RCC 7860 (cell line): Measurements from ENCODE around the gene EAPP.
A peak's percentile ranks its signal among the peaks of the same experiment; 100 is the strongest.
"Not testable (repeated sequence)": the region's sequence is repeated elsewhere in the genome, so short reads cannot be mapped to it uniquely, and the experiment has no call there.

ENCODE experiments used
- DNase-seq: peaks from one replicate; pipeline ENCODE4 v3.0.0-alpha.2; 2015; ENCODE audit warnings: low spot score
- FAIRE-seq: peaks from 2 replicates; lab custom pipeline; 2012; peaks lifted over from hg19 to GRCh38; lab: Jason Lieb, UNC

Gene EAPP

GRCh38 chr14:34539407-34540180, at the start of gene EAPP:
Gene EAPP, minus strand, starts transcription at chr14:34539701. Its CDS starts 73 bp downstream, at chr14:34539628.
- DNase-seq (peak; percentile 79), FAIRE-seq (no peak)

GRCh38 chr14:34583525-34583924, 44.0 kb upstream of the EAPP start:
- no peak for FAIRE-seq
- no peak for DNase-seq

GRCh38 chr14:34582117-34582680, 42.7 kb upstream of the EAPP start:
- FAIRE-seq (no peak), DNase-seq (no peak)

- DNase-seq (no peak), FAIRE-seq (no peak)
Observed at GRCh38 chr14:34580381-34580780, 40.9 kb upstream of the EAPP start.

GRCh38 chr14:34571771-34572170, 32.3 kb upstream of the EAPP start:
- no peak for DNase-seq
- FAIRE-seq = no peak

- FAIRE-seq (no peak), DNase-seq (no peak)
Observed at GRCh38 chr14:34569750-34570149, 30.2 kb upstream of the EAPP start.

GRCh38 chr14:34568803-34569202, 29.3 kb upstream of the EAPP start:
- FAIRE-seq = no peak
- DNase-seq = no peak

- no peak for FAIRE-seq
- no peak for DNase-seq
Observed at GRCh38 chr14:34562776-34563150, 23.3 kb upstream of the EAPP start.

GRCh38 chr14:34562037-34562775, 22.7 kb upstream of the EAPP start:
- FAIRE-seq, DNase-seq: not testable (repeated sequence)

- FAIRE-seq, DNase-seq: not testable (repeated sequence)
Observed at GRCh38 chr14:34556498-34556829, 17.0 kb upstream of the EAPP start.

GRCh38 chr14:34555583-34556497, 16.3 kb upstream of the EAPP start:
- not testable (repeated sequence) for DNase-seq
- peak; percentile 51 for FAIRE-seq

- DNase-seq (peak; percentile 35), FAIRE-seq (no peak)
Observed at GRCh38 chr14:34554540-34555250, 15.2 kb upstream of the EAPP start.

- DNase-seq, FAIRE-seq: not testable (repeated sequence)
Observed at GRCh38 chr14:34549276-34549966, 9.9 kb upstream of the EAPP start.

GRCh38 chr14:34548472-34548981, 9.0 kb upstream of the EAPP start:
- DNase-seq = no peak
- FAIRE-seq = no peak

GRCh38 chr14:34547136-34547520, 7.6 kb upstream of the EAPP start:
- DNase-seq, FAIRE-seq: not testable (repeated sequence)

- FAIRE-seq = peak; percentile 73
- DNase-seq = not testable (repeated sequence)
Observed at GRCh38 chr14:34546272-34547135, 7.0 kb upstream of the EAPP start.

- FAIRE-seq, DNase-seq: not testable (repeated sequence)
Observed at GRCh38 chr14:34540181-34541059, 919 bp upstream of the EAPP start.
